ENCODE results near the gene GIGYF2. TPM values are rescaled to one million over a fixed set of nuclear protein-coding genes. Genes with fewer than 3 reads are reported as not detected.
"Not testable (repeated sequence)": the region's sequence is repeated elsewhere in the genome, so short reads cannot be mapped to it uniquely, and the experiment has no call there.

GIGYF2 gene
- total RNA-seq, 1 donor, result 58.5 TPM

DNA sequence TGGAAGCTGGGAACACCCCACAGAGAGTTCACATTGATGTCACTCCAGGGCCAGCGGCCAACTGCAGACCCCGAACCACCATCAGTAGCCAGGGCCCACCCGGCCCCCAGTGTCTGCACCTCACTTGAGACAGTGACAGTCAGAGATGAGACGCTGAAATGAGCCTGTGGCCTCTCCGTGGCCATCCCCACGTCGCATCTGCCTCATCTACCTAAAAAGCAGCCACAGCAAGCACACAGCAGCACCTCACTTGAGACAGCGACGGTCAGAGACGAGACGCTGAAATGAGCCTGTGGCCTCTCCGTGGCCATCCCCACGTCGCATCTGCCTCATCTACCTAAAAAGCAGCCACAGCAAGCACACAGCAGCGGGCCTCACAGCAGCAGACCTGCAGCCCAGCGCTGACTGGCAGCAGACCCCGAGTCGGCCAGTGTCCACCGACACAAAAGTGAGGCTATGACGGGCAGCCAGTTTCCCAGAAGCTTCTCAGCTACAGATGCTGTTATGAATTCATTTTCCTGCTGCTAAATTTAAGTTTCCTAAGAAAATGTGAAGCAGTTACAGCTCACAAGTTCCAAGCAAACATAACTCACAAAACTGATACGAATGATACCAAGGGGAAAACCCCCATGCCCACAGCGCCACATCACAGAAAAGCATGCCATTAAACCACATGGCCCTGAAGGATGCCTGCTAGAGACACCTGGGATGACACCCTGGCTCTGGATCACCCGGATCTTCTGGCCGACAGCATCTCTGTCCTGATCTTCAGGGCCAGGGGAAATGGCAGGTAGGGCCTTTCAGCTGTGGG is 200.7 kb downstream of the GIGYF2 start:
- DNase-seq (ENCODE audit: low read depth), result no peak
- no peak overlapping the region for H3K4me3 ChIP-seq (ENCODE audit: low read depth, low read length)
- no peak for TF ChIP-seq CTCF (IDR thresholded peaks at IDR 0.05; ENCODE audit: insufficient read depth, low read length)

DNA sequence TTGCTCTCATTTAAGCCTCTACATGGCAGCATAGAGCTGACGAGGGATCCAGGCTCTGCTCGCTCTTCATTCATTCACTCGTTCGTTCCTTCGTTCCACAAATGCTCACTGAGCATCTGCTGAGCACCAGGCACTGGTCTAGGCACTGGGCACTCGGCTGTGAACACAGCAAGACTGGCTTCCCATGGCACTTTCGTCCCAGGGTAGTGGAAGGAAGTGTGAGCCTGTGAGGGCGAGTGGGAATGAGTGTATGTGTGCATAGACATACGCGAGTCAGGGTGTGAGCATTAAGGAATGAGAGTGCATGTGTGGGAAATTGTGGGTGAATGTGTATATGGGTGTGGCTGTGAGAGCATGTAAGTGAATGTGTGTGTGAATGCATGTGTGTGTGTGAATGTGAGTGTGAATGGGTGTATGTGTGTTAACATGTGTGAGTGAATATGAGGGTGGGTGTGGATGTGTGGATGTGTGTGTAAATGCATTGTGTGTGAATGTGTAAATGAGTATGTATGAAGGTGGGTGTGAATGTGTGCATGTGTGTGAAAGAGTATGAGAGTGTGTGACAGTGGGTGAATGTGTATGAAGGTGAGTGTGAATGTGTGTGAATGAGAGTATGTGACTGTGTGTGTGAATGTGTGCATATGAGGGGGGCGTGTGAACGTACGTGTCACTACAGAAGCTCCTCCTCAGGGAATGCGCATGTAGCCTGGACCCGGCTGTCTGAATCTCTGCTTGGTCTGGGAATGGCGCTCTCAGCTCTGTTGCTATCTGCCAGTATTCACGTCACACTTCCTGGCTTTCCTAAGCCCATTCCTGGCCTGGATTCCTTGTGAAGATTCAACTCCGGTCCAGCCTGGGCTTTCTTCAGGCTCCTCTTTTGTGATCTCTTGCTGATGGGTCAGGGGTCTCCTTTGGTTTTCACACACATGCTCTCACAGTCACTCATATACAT is 201.7 kb downstream of the GIGYF2 start:
- no peak overlapping the region for H3K4me3 ChIP-seq (ENCODE audit: low read depth, low read length)
- no peak for TF ChIP-seq CTCF (IDR thresholded peaks at IDR 0.05; ENCODE audit: insufficient read depth, low read length)
- DNase-seq (ENCODE audit: low read depth), result peak; percentile 88

- no peak for DNase-seq (ENCODE audit: low read depth)
- no peak overlapping the region for H3K4me3 ChIP-seq (ENCODE audit: low read depth, low read length)
- TF ChIP-seq CTCF (IDR thresholded peaks at IDR 0.05; ENCODE audit: insufficient read depth, low read length), result no peak
Observed at GRCh38 chr2:232900811-232901735, 203.9 kb downstream of the GIGYF2 start.

GRCh38 chr2:232901736-232902578 is 204.8 kb downstream of the GIGYF2 start:
- H3K4me3 ChIP-seq (ENCODE audit: low read depth, low read length), result no peak overlapping the region
- peak; percentile 86 for DNase-seq (ENCODE audit: low read depth)
- no peak for TF ChIP-seq CTCF (IDR thresholded peaks at IDR 0.05; ENCODE audit: insufficient read depth, low read length)

GRCh38 chr2:232903989-232904388 is 206.9 kb downstream of the GIGYF2 start:
- H3K4me3 ChIP-seq (ENCODE audit: low read depth, low read length), result no peak overlapping the region
- DNase-seq (ENCODE audit: low read depth), result no peak
- TF ChIP-seq CTCF (IDR thresholded peaks at IDR 0.05; ENCODE audit: insufficient read depth, low read length), result no peak

DNA sequence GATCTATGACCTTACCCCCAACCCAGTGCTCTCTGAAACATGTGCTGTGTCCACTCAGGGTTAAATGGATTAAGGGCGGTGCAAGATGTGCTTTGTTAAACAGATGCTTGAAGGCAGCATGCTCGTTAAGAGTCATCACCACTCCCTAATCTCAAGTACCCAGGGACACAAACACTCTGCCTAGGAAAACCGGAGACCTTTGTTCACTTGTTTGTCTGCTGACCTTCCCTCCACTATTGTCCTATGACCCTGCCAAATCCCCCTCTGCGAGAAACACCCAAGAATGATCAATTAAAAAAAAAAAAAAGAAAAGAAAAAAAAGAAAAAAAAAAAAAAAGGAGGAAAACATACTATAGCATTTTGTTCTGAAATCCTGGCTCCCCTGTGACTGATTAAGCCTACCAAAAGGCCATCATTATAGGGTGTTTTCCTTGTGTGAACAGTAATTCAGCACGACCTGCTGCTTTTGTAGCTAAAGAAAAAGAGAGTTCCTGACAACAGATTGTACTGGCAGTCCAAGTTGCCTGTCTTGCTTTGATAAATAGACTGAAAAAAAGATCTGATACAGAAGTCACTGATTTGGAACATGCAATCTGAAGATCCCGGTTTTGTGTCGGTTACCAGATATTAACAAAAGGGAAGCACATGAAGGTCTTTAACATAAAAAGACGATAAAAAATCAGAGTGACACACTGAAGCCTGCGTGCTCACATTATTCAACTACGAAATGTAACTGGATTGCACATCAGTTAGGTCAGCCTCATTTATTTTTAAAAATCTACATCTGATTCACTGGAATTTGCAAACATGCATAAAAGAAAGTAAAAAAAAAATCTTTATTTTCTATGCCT is 210.0 kb downstream of the GIGYF2 start:
- not testable (repeated sequence) for H3K4me3 ChIP-seq (ENCODE audit: low read depth, low read length); DNase-seq (ENCODE audit: low read depth)

DNA sequence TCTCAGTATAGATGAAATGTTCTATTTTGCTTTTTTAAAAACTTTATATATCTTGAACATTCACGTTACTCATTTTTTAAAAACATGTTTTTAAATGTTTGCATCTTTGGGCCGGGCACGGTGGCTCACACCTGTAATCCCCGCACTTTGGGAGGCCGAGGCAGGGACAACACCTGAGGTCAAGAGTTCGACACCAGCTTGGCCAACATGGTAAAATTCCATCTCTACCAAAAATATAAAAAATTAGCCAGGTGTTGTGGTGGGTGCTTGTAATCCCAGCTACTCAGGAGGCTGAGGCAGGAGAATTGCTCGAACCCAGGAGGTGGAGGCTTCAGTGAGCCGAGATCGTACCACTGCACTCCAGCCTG is 210.6 kb downstream of the GIGYF2 start:
- not testable (repeated sequence) for DNase-seq (ENCODE audit: low read depth); H3K4me3 ChIP-seq (ENCODE audit: low read depth, low read length)
